Measurements from ENCODE around the gene CADM1. TPM values are rescaled to one million over a fixed set of nuclear protein-coding genes. Genes with fewer than 3 reads are reported as not detected.

CADM1 gene
- total and polyA plus RNA-seq, 9 of the 15 experiments (the other 6 are each of a cell fraction or from before 2014, with no cell fraction given), result 0.42 TPM; not detected in 8

DNA sequence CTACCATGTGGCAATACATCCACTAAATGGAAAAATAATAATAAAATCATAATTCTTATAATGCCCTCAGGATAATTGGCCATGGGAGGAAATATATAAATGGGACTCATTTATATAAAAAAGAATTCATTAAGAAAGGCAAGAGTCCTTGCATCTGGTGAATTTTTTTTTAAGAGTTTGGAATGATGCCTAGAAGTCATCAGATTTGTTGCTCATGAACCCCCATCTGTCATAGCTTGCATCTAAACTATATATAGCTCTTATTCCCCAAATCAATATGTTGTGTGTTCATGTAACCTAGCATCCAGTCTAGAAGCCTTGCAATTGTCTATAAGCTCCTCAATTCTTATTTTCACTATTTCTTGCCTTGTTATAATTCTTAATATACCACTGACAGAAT, 75.9 kb downstream of the CADM1 start:
- Histone ChIP-seq H2AFZ (ENCODE audit: low read depth, low read length) (no peak overlapping the region), H3K9ac (ENCODE audit: insufficient read depth in 1 of 2, low read depth in 2 of 2, low read length in 2 of 2) (no peak overlapping the region), H3K4me1 (replicated peaks in 1 of 2; ENCODE audit: control insufficient read depth in 2 of 2, insufficient read depth in 2 of 2, low read length in 2 of 2) (no peaks in the 10 kb centered on the region), H3K27ac (ENCODE audit: extremely low read depth, low read depth, low read length) (no peak overlapping the region), H3K4me2 (ENCODE audit: insufficient read depth, low read length) (no peak overlapping the region), H4K20me1 (replicated peaks; ENCODE audit: control insufficient read depth, insufficient read depth, low read length) (0 out of 2 replicates have a peak, but pooled peaks cover 2% of the 10 kb centered on the region), H3K9me1 (ENCODE audit: control insufficient read depth, insufficient read depth, low read length) (no peaks in the 10 kb centered on the region), H3K79me2 (ENCODE audit: control insufficient read depth, insufficient read depth, low read length) (no peaks in the 10 kb centered on the region), H3K27me3 (ENCODE audit: control insufficient read depth in 2 of 2, insufficient read depth in 2 of 2, low read length in 2 of 2) (no peaks in the 10 kb centered on the region), H3K4me3 (no peak overlapping the region), H3K9me3 (replicated peaks; ENCODE audit: control insufficient read depth, insufficient read depth, low read depth, low read length) (no peaks in the 10 kb centered on the region), H3K36me3 (ENCODE audit: control insufficient read depth, insufficient read depth, low read length) (no peaks in the 10 kb centered on the region)
- DNase-seq (ENCODE audit: extremely low read depth in 1 of 4, low spot score in 3 of 4), result no peak
- intact Hi-C loops (cut with micrococcal nuclease) (no loop called here), in situ Hi-C loops (cut with MboI) (no loop called here)
- TF ChIP-seq ZFPM2 (CRISPR knock-in tag; IDR thresholded peaks at IDR 0.05), result no peak
- TF ChIP-seq NCOA1 (IDR thresholded peaks at IDR 0.05; ENCODE audit: low read depth), result no peak
- TF ChIP-seq ZNF318 (IDR thresholded peaks at IDR 0.05; ENCODE audit: borderline replicate concordance in 1 of 2, low read depth in 1 of 2), result no peak
- no peak for TF ChIP-seq HIVEP1 (CRISPR knock-in tag; IDR thresholded peaks at IDR 0.05)
- TF ChIP-seq ZNF384 (IDR thresholded peaks at IDR 0.05; ENCODE audit: low read depth, low read length), result no peak
- CTCF ChIA-PET (ENCODE audit: low intra/inter-chr PET ratio), result no interaction called here
- no peak for FAIRE-seq
- BruUV-seq (replicated peaks), result no TSS peak
- POLR2A ChIA-PET, result no interaction called here
- ATAC-seq, result no peak

Data from K562 (cell line).